Left ventricle myocardium superior (tissue), 1 donor: ENCODE measurements around the gene MRFAP1L1. TPM values are rescaled to one million over a fixed set of nuclear protein-coding genes. Genes with fewer than 3 reads are reported as not detected.
A peak's percentile ranks its signal among the peaks of the same experiment; 100 is the strongest.

Experiments used
- ATAC-seq: fragments of 200-7000 bp; cut with Tn5 transposase; one replicate; pipeline ENCODE4 v1.9.1; 2020; ENCODE audit warnings: mild to moderate bottlenecking, moderate library complexity
- DNase-seq: peaks from one replicate; pipeline ENCODE4 v3.0.0-alpha.2; 2020
- intact Hi-C: fragments of 100-400 bp; cut with micrococcal nuclease; formaldehyde crosslinking; loops from one replicate; pipeline ENCODE4 v1.11.0; 2022
- total RNA-seq: library from RNA; stranded (reverse); fragmentation: NEBNext Ultra II Directional; extraction: Animal tissue kit (Norgen Biotek cat#: 25700); gene quantifications from one replicate; pipeline ENCODE4 v1.2.1, GENCODE V29; 2021
- donor health status: DM: no; HTN: yes; CAD: no; lungs with severe emphysema.

MRFAP1L1 gene
- total RNA-seq, 1 donor from 2014 or later, result 42.9 TPM

DNA sequence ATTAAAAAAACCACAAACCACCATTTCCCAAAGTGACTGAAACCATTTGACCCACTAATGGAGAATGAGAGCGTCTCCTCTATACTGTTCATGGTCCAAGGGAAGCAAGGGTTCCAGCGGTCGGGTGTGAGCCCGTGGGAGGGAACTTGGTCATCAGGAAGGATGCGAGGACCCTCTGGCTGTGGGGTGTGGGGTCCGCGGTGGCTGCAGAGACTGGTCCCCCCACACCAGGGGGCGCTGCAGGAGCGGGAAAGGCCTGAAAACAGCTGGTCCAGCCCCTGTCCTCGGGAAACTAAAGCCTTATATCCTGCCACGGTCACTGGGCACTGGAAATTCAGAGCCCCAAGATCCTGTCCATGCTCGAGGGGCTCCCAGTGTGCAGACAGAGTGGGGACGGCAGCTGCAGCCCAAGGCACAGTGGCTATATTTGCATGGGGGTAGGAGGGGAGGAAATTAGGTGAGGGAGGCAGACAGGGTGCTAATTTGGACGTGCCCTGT lies 10.6 kb upstream of the MRFAP1L1 start:
- intact Hi-C loops, result loop anchor here (10.0 kb wide), 1 partner anchor 355 kb away; no protein-coding TSS in a partner anchor
- ATAC-seq, result peak; percentile 66
- DNase-seq, result peak; percentile 90

DNA sequence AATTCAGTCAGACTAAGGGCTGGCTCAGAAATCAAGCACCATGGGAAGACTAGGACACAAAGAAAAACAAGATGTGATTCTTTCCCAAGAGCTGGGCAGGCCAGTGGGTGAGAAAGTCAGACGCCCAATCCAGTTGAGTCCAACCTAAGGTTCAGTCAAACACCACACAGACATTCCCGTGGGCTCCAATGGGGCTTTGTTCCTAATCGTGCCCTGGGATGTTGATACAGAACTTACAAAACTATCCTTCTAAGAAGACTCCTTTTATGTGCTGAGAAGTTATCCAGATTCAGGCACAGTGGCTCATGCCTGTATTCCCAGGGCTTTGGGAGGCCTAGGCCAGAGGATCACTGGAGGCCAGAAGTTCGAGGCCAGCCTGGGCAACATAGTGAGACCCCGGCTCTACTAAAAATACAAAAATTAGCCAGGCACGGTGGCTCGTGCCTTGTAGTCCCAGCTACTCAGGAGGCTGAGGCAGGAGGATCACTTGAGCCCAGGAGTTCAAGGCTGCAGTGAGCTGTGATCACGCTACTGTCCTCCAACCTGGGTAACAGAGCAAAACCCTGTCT lies 10.0 kb upstream of the MRFAP1L1 start:
- DNase-seq (no peak), ATAC-seq (no peak)
- intact Hi-C loops, result loop anchor here (5.0 to 10.0 kb wide), 2 partner anchors 153 to 355 kb away; no protein-coding TSS in a partner anchor

DNA sequence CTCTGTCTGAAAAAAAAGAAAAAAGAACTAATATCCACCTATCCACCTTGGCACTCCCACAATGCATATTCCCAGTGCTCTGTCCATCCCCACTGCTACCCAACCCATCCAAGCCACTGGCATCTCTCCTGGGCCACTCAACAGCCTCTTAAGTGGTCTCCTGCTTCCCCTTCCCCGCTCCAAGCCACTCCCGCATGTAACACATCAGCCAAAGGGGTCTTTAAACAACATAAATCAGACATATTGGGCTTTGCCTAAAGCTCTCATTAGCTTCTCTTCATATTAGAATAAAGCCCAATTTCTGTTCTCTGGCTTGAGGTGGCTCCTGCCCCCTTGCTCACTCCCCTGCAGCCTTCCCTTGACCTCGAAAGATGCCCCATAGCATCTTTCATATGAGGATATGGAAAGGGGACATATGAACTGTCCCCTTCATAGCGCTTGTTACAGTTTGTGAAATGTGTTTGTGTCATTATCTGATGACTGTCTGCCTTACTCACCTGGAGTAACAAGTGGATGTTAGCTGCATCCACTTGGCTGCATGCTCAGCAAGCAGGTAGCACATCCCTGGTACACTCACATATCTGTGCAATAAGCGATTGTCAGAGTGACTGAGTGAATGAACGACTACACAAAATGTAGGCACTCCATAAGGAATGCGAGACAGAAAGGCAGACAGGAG lies 9.4 kb upstream of the MRFAP1L1 start:
- intact Hi-C loops, result loop anchor here (5.0 kb wide), 1 partner anchor 153 kb away; no protein-coding TSS in a partner anchor
- no peak for ATAC-seq
- DNase-seq, result no peak

DNA sequence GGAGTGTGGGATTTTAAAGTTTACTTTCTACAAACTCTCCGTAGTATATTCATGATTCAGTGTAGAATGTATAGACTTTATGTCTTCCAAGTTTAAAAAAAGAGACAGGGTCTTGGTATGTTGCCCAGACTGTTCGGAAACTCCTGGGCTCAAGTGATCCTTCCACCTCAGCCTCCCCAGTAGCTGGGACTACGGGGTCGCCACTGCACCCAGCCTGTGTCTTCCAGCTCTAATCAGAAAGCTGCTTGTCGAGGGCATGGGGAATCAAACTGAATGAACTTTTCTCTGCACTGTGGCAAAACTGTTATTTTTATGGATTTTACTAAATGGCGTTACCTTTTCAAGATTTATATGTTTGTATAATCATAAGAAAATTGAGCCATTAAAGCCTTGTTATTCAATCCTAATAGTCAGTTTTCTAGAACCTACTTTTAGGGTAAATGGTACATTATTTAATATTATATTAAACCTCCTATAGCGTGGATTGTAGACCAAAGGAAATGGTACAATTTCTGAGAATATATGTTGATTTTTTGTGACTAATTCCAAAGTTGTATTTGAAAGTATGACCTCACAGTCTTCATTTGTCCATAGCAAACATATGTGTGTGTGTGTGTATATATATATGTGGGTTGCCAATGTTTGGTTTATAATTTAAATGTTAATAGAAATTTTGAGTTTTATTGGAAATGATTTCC lies 7.4 kb upstream of the MRFAP1L1 start:
- DNase-seq (no peak), ATAC-seq (no peak)
- intact Hi-C loops, result loop anchor here (5.0 kb wide), 1 partner anchor 155 kb away; no protein-coding TSS in a partner anchor

DNA sequence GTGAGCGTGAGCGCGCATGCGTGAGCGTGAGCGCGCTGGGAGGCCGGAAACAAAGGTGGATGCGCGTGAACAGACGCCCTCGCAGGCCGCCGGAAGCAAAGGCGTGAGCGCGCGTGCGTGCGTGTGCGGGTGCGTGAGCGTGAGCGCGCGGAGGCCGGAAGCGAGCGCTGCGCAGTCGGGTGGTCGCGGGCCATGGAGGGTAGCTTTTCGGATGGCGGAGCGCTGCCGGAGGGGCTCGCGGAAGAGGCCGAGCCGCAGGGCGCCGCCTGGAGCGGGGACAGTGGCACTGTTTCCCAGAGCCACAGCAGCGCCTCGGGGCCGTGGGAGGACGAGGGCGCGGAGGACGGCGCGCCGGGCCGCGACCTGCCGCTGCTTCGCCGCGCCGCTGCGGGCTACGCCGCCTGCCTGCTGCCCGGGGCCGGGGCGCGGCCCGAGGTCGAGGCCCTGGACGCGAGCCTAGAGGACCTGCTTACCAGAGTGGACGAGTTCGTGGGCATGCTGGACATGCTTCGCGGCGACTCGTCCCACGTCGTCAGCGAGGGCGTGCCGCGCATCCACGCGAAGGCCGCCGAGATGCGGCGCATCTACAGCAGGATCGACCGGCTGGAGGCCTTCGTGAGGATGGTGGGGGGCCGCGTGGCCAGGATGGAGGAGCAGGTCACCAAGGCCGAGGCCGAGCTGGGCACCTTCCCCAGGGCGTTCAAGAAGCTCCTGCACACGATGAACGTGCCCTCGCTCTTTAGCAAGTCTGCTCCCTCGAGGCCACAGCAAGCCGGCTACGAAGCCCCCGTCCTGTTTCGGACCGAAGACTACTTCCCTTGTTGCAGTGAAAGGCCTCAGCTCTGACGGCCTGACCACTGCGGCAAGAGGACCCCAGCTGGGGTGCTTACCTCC lies 6.6 kb upstream of the MRFAP1L1 start, which contains the start of gene BLOC1S4:
TSS of gene BLOC1S4 (plus strand) at position 157 of the 894 bp plus-strand sequence. CDS start at position 193, 36 bp downstream.
- DNase-seq, result peak; percentile 95
- intact Hi-C loops, result loop anchor here (5.0 kb wide), 1 partner anchor 156 kb away; no protein-coding TSS in a partner anchor
- peak; percentile 94 for ATAC-seq

DNA sequence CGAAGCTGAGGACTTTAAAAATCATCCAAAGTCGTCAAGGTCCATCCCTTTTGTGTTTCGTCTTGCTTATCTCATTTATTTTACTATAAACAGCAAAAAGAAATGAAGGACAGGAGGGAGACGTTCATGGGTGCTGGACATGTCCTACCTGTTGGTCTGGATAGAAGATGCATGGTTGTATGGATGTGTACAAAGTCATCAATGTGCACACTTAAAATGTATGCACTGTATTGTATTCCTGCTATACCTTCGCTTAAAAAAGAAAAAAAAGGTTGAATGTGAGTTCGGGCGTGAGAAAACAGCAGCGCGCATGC lies 6.0 kb upstream of the MRFAP1L1 start:
- DNase-seq (no peak), ATAC-seq (no peak)
- intact Hi-C loops, result loop anchor here (5.0 kb wide), 1 partner anchor 157 kb away; no protein-coding TSS in a partner anchor

DNA sequence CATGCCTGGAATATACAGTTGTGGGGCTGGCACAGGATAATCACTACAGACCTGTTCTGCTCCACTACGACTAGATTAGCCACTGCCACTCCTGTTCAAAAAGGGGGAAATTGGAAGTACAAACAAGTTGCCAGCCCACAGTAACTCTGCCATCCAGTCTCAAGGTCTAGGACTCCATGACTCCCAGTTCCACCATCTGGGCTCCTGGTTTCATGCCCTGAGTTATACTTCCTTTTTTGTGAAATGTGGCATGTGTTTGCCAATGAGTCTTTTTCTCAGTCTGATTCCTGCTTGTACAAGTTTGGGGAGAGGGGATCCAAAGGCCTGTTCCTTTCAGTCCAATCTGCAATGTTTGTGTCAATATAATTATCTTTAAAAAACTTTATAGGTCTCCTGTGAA lies 5.3 kb upstream of the MRFAP1L1 start:
- no peak for ATAC-seq
- DNase-seq, result no peak
- intact Hi-C loops, result loop anchor here (5.0 kb wide), 1 partner anchor 157 kb away; no protein-coding TSS in a partner anchor

DNA sequence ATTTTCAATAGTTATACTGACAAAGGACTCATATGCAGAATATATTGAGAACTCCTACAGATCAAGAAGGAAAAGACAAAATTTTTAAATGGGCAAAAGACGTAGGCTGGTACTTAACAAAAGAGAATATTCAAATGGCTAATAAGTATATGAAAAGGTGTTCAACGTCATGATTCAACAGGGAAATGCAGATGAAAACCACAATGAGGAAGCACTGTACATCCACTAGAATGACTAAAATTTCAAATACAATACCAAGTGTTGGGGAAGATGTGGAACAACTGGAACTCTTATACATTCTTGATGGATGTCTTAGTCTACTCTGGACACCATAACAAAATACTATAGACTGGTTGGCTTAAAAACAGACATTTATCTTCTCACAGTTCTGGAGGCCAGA lies 1.3 kb upstream of the MRFAP1L1 start:
- DNase-seq, result no peak
- no peak for ATAC-seq
- intact Hi-C loops, result no loop called here

DNA sequence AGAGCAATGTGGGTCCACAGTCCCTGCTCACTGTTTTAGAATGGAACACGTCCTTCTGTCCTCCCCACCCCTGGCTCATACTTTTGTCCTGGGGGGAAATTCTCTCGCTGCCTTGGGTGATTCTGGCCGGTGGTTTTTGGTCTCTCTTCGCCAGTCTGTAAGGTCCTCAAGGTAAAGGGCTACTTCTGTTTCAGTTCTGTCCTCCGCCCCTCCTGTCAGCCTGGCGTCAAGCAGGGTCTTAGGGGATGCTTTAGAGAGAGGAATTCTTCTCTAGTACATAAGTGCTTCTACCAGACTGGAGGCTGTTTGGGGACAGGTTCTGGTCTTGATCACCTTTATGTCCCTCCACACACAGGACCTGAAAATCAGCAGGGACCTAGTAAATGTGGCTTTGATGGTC lies 617 bp upstream of the MRFAP1L1 start:
- DNase-seq (no peak), ATAC-seq (peak; percentile 7)
- intact Hi-C loops, result no loop called here

DNA sequence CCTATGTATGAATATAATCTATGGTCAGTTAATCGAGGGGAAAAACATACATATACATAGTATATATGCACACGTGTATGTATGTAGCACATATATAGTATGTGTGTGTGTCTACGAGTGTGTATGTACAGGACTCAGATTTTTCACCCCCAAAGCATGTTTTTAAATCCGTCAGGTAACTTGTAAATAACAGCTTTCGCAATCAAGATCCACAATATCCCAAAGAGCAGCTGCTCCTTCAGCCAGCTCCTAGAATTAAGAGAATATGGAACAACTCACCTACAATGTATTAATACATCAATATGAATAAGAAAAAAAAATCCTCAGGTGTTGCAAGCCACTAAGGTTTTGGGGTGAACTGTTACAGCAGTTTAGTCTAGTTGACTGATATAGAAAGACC lies 3.5 kb downstream of the MRFAP1L1 start:
- intact Hi-C loops, result no loop called here
- no peak for DNase-seq
- no peak for ATAC-seq

DNA sequence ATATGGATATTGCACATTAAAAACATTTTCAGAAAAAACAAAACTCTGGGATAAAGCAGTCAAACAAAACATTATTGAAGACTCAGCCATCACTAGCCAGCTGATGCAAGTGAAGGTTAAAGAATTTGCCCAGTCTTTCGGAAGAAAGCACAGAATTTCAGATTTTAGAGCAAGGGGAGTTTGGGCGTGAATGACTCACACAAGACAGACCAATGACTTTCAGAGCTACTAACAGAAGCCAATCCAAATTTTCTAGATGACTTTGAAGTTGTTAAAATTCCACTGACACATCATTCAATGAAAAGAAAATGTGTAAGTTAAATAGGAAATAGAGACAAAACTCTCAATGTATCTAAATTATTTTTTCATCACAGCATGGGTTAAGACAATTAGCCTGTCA lies 4.0 kb downstream of the MRFAP1L1 start:
- intact Hi-C loops, result no loop called here
- no peak for ATAC-seq

DNA sequence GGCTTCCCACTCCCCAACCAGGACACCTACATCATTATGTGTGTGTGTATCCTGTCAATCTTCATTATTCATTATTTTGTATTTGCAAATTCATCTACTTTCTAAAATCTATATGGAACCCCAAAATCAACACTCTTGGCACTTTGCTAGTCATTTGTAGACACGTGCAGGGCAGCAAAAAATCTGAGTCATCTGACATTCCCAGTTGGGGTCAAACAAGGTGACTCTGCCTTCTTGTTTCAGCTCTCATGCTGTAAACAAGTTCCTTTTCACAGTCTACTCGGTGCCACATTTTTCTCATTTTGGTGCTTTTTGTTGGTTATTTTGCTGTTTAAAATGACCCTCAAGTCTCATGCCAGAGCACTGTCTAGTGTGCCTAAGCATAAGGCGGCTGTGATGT lies 5.9 kb downstream of the MRFAP1L1 start:
- DNase-seq (no peak), ATAC-seq (peak; percentile 28)
- intact Hi-C loops, result no loop called here

More for the DNA sequence above, 4.0 kb downstream of the MRFAP1L1 start:
- no peak for DNase-seq

DNA sequence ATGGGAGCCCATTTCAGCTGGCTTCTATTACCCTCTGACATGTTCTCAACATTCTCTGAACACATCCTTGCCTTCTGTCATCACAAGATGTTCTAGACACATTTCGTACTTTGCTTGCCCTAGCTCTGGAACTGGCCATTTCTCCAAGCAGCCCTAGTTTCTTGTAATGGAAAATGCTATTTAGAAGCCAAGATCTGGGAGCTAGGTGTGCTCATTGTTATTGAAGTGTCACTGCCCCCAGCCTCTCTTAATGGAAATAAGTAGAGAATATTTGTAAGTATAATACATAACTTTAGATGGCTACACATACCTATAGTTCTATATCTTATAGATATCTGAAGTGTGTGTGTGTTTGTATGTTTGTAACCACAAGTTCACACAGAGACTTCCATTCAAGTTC lies 6.9 kb downstream of the MRFAP1L1 start:
- no peak for ATAC-seq

DNA sequence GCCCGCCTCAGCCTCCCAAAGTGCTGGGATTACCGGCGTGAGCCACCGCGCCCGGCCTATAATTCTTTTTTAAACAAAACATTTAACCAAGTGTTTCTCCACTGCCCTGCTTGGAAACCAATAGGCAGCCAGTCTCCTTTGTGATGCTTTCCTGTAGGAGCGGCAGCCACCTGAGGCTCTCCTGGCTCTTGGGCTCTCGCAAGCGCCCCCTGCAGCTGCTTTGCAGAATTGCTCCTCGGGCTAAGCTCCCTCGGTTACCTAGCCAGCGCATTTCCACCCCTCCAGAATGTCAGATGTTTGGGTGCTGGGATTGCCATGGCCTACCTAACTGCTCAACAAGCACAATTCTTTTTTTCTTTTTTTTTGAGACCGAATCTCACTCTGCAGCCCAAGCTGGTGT lies 8.3 kb downstream of the MRFAP1L1 start:
- ATAC-seq, result no peak
- intact Hi-C loops, result no loop called here
- no peak for DNase-seq

More for the DNA sequence above, 6.9 kb downstream of the MRFAP1L1 start:
- no peak for DNase-seq
- intact Hi-C loops, result no loop called here

DNA sequence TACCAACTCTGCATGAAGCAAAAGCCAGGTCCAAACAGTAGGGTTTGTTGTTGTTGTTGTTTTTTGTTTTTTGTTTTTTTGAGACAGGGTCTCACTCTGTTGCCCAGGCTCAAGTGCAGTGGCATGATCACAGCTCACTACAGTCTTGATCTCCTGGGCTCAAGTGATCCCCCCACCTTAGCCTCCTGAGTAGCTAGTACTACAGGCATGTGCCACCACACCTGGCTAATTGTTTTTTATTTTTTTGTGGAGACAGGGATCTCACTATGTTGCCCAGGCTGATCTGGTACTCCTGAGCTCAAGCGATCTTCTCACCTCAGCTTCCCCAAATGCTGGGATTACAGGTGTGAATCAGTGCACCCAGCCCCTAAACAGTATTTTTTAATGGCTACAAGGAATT lies 9.8 kb downstream of the MRFAP1L1 start:
- no peak for DNase-seq
- no peak for ATAC-seq
- intact Hi-C loops, result no loop called here

DNA sequence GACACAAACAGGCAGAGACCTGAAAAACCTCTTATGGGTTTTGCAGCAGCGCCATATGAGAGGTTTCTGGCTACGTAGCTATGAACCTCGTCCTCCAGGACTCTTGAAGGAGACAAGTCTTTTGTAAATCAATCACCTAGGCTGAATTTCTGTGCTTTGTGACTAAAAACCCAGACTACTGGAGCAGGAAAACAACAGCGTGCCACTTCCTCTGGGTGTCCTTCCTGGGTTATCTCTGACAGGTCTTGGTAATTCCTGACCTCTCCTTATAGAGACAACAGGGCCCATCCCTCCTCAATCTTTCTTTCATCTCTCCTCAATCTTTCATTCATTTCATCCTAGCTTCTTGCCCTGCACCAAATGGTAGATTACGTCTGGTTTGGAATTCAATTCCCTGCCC lies 10.3 kb downstream of the MRFAP1L1 start:
- no peak for ATAC-seq
- DNase-seq, result no peak
- intact Hi-C loops, result no loop called here

DNA sequence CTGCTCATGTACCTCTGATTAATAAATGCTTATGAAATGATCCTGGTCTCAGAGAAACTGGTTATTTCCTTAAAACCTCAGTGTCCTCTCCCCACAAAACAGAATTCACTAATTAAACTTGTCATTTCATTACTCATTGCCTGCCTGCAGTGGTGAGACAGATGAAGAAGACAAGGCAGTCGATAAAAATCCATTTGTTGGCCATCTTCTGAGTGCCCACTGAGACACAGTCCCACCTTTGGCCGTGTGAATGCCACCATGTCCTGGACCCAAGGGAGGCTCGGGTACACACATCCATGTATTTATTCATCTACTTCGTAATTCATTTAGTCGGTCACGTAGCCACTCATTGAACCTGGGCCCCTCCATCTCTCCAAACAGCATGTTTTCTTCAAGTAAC lies 12.5 kb downstream of the MRFAP1L1 start:
- intact Hi-C loops, result no loop called here
- ATAC-seq (no peak), DNase-seq (no peak)

DNA sequence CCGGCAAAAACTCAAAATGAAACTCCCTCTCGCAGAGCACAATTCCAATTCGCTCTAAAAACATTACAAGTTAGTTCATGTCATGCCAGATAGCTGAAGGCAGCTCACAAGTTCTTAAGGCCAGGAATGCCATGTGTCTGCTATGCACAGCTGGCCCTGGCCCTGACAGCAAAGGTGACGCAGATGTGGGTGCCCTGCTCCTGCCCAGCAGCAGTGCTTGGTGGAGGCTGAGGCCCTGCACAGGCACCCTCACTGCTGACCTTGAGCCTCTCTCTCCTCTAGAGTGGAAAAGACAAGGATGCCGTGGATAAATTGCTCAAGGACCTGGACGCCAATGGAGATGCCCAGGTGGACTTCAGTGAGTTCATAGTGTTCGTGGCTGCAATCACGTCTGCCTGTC lies 13.1 kb downstream of the MRFAP1L1 start:
- intact Hi-C loops, result no loop called here
- DNase-seq (no peak), ATAC-seq (peak; percentile 87)
